ENCODE measurements around the gene TRAK1.

DNA sequence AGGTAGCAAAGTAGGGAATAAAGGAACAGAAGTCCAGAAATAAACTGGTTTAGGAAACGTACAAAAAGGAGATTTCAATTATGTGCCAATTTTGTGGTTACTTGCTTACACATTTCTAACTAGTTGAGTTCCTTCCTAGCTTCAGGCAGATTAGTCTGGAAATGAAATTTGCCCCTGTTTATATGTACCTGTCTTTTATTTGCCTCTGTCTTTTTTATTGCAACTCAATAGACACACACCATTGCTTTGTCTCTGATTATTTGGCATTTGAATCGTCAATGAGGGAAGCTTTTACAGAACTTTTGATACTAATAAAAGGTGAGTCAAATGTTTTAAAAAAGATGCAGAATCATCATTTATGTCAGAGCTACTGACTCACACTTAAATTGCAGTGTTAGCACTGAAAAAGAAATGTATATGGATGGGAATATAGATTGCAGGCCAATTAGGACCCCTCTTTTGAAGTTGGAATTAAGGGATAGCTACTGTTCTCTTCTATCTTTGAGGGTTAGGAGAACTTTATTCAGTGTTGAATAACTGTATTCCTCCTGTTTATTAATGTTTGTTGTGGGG, 60.5 kb downstream of the TRAK1 start:
- TF ChIP-seq POLR2A (IDR thresholded peaks at IDR 0.05) = no peak
- TF ChIP-seq, protein P1, sequence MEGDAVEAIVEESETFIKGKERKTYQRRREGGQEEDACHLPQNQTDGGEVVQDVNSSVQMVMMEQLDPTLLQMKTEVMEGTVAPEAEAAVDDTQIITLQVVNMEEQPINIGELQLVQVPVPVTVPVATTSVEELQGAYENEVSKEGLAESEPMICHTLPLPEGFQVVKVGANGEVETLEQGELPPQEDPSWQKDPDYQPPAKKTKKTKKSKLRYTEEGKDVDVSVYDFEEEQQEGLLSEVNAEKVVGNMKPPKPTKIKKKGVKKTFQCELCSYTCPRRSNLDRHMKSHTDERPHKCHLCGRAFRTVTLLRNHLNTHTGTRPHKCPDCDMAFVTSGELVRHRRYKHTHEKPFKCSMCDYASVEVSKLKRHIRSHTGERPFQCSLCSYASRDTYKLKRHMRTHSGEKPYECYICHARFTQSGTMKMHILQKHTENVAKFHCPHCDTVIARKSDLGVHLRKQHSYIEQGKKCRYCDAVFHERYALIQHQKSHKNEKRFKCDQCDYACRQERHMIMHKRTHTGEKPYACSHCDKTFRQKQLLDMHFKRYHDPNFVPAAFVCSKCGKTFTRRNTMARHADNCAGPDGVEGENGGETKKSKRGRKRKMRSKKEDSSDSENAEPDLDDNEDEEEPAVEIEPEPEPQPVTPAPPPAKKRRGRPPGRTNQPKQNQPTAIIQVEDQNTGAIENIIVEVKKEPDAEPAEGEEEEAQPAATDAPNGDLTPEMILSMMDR (IDR thresholded peaks at IDR 0.05) = no peak
